Stimulated activated CD8-positive, alpha-beta memory T cell treated with anti-CD3 and anti-CD28 coated beads, Interleukin-15, amount 100 ng/mL, for 4 hours (primary cell): ENCODE measurements around the gene PPTC7.
"Not testable (repeated sequence)": the region's sequence is repeated elsewhere in the genome, so short reads cannot be mapped to it uniquely, and the experiment has no call there.

ENCODE experiments used
- DNase-seq, 2 donors: peaks; one replicate each; pipeline ENCODE4 v3.0.0-alpha.2; 2020; ENCODE audit warnings: low read depth in 2 of 2

Gene PPTC7

GRCh38 chr12:110561471-110562201, 21.5 kb downstream of the PPTC7 start:
- DNase-seq = no peak

- no peak for DNase-seq
These were observed 22.2 kb downstream of the PPTC7 start for GRCh38 chr12:110560946-110561345.

GRCh38 chr12:110560048-110560447, 23.1 kb downstream of the PPTC7 start:
- no peak for DNase-seq

DNA sequence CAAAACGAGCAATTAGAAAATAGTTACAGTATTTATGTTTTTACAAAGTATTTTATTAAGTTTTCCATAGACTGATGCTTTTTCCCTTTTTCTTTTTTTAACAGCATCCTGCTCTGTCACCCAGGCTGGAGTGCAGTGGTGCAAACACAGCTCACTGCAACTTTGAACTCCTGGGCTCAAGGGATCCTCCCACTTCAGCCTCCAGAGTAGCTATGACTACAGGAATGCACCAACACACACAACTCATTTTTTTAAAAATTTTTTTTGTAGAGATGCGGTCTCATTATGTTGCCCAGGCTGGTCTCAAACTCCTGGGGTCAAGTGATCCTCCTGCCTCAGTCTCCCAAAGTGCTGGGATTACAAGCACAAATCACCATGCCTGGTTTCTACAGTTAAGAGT, 24.2 kb downstream of the PPTC7 start:
- not testable (repeated sequence) for DNase-seq

GRCh38 chr12:110557300-110557699, 25.8 kb downstream of the PPTC7 start:
- no peak for DNase-seq

GRCh38 chr12:110556705-110557104, 26.4 kb downstream of the PPTC7 start:
- DNase-seq = no peak

DNA sequence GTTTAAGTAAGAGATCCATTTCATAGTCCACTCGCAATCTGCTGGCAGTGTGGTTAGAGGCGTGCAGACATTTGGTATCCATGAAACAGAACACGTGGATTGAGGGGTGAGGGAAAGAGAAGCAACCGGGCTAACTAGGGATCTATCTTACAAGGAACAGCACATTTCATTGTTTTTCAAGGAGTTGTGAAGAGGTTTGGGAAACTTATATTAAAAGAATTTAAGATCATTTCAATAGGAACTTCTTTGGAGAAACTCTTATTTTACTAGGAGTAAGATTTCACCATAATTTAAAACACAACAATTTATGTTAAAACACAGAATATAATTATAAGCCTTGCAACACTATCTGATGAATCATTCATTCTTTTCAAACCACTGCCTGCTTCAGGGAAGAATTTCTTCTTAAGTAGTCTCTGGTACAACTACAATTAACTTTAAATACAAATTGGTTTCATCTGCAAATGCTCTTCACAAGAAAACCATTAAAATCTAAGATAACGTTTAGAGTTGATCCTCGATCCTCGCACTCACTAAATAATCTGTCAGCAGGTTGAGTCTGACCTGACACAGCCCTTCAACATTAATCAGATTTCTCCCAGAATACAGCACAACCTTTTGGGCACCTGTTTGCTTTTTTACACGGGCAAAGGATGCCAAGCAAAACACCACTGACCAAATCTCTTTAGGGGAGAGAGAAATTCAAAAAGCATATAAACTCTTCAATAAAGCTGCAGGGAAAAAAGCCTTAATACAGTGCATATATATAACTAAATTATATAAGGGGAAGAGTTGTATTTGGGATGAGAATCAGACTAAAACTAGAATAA, 27.3 kb downstream of the PPTC7 start:
- no peak for DNase-seq

DNA sequence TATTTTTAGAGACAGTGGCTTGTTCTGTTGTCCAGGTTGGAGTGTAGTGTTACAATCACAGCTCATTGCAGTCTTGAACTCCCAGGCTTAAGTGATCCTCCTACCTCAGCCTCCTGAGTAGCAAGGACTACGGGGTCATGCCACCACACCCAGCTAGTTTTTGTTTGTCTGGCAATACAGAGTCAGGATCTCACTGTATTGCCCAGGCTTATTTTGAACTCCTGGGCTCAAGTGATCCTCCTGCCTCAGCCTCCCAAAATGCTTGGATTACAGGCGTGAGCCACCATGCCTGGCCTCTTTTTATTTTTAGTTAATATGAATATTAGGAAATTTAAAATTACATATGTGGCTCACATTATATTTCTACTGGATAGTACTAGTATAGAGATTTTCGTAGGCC, 28.9 kb downstream of the PPTC7 start:
- no peak for DNase-seq

GRCh38 chr12:110550981-110551380, 32.1 kb downstream of the PPTC7 start:
- no peak for DNase-seq

DNA sequence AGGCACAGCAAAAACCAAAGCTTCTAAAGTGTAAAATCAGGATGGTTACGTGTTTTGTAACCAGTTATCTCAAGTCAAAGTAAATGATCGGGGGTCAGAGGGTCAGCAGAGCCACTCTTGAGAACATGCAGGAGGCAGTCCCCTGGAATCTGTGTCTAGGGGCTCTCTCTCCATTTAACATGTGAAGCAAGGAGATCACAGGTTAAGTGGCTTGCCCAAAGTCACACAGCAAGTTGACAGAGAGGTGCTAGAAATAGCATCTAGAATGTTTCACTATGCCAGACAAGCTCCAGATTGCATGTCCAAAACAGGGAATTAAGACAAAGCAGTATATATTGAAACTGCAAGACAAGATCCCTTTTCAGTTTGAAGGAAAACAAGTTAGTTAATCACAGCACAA, 33.4 kb downstream of the PPTC7 start:
- DNase-seq = no peak

GRCh38 chr12:110548678-110549077, 34.4 kb downstream of the PPTC7 start:
- DNase-seq = no peak

GRCh38 chr12:110547090-110547489, 36.0 kb downstream of the PPTC7 start:
- no peak for DNase-seq

- DNase-seq = no peak
These were observed 36.8 kb downstream of the PPTC7 start for GRCh38 chr12:110546339-110546738.

- no peak for DNase-seq
These were observed 37.3 kb downstream of the PPTC7 start for GRCh38 chr12:110545812-110546211.

GRCh38 chr12:110545259-110545658, 37.9 kb downstream of the PPTC7 start:
- DNase-seq = not testable (repeated sequence)

DNA sequence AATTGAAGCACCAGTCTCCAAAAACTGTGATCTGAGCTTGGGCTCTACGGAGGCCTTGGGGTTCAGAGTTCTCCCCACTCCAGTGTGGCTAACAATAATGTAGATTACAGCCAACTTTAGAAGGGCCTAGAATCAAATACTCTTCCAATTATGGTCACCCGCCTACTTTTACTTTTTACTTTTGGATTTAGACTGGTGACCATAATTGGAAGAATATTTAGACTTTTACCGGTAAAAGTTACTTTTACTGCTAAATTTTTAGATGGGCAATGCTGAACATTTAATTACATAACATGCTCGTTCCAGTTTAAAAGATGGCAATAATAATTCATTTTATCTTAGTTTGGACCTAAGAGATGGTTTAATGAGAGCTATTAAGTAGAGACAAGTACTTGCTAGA, 39.2 kb downstream of the PPTC7 start:
- no peak for DNase-seq

- DNase-seq = no peak
These were observed 39.7 kb downstream of the PPTC7 start for GRCh38 chr12:110543252-110543959.

DNA sequence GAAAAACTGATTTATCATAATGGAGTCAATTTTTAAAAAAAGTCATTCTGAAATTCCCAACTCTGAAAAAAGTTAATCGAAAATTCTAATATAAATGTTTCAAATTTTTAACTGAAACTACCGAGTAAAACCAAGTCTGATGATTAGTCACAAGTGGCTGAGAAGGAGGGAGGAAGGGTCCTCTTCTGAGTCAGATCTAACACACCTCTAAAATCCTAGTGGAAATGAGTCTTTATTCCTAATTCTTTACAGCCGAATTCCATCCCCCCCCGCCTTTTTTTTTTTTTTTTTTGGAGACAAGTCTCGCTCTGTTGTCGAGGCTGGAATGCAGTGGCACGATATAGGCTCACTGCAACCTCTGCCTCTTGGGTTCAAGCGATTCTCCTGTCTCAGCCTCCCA, 43.1 kb downstream of the PPTC7 start:
- no peak for DNase-seq

DNA sequence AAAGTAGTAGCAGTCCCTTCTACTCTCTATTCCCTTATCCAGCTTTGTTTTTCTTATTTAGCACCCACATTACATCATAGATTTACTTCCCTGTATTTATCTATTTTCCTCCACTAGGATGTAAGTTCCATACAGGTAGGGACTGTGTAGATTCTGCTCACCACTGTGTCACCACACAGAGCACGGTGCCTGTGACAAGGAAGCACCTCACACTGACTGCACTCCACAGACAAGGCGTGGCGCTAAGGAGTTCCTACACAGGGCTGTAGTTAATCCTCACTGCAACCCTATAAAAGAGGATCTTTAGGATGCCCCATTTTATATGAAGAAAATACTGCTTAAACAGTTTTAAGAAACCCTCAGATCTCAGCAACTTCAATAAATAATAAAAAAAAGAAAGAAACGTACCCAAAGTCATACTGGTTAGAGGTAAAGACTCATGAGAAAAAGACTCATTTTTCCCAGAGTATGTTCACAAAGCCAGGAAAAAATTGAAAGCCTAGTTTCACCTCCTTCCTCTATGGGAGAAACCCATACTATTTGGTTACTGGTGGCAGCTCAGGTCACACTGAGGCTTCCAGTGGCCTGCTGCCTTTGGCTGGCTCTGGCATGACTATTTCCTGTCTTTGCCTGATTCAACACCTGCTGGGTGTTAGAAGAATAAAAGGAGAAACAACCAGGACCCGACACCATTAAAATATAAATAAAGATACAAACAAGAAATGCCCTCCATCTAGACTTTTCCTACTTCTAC, 44.1 kb downstream of the PPTC7 start:
- no peak for DNase-seq

DNA sequence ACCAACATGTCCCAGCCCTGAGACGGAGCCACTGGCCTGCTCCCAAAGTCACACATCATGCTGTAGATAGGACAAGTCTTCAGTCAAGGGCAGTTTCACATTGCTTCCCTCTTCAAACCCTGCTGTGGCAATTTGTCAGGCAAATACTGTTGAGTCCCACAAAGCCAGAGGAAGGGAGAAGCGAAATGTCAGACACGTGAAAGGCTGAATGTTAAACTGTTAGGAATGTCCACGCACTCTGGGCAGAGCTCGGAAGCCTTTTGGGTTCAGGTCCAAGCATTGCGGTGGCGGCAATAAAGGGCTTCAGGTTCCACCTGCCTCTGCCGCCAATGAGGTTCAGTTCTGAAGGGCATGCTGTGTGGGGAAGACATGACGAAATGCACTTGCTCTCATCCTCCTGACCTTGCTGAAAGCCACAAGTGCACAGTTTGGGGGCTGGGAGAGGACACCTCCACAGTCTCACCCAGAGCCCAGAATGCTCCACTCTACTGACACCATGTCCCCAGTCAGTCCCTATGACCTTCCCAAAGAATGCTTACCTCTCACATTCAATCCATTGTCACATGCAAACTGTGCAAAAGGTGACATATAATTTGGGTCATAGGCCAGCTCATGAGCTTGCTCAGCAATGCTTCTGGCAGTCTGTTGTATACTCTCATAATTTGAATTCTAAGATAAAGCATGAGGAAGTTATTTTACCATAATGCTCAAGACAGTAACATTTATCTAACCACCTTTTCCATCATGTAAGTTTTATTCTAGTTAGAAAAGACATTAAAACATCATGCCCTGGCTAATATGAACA, 45.3 kb downstream of the PPTC7 start:
- DNase-seq = no peak
